ENCODE measurements around the gene RAP1A. TPM values are rescaled to one million over a fixed set of nuclear protein-coding genes. Genes with fewer than 3 reads are reported as not detected.

Gene RAP1A
- total and polyA plus RNA-seq, 12 donors = 64.2 to 120 (median 99.7) TPM

GRCh38 chr1:111725192-111725591 lies 105.6 kb downstream of the RAP1A start:
- Histone ChIP-seq H3K27me3 (no peaks in the 10 kb centered on the region), H3K4me1 (peaks cover 33 to 91% (median 69%) of the 10 kb centered on the region in 9 donors), H3K36me3 (peaks cover 0 to 22% (median 10%) of the 10 kb centered on the region in 9 donors), H3K27ac (peak overlapping the region in 8 of 10 donors; percentile 15 to 60 (median 26)), H3K9me3 (no peaks in the 10 kb centered on the region), H3K4me3 (no peak overlapping the region)
- ATAC-seq = peak; percentile 53 to 87 (median 65)
- intact Hi-C loops (cut with DNase I) = no loop called here
- peak; percentile 73 to 76 for DNase-seq
- TF ChIP-seq CTCF (IDR thresholded peaks at IDR 0.05) = no peak
- 32% methylated on average over 5 of the region's 5 CpGs for WGBS, 2 donors

DNA sequence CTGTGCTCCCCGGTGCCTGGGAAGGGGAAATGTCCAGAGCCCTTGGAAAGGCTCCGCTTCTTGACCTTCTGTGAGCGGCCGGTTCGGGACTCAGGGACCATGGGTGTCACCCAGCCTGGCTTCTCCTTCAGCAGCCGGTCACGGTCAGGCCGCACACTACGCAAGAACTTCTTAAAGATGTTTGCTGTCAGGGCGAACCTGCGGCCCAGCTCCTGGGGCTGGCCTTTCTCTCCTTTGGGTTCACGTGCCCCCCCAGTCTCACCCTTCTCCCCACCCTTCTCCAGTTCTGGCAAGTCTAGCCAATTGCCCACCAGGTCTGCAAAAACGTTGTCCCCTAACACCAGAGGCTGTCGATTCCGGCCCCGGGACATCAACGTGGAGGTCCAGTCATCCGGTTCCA lies 107.5 kb downstream of the RAP1A start:
- Histone ChIP-seq H3K27ac (peak overlapping the region in 2 of 10 donors; percentile 31 to 58), H3K9me3 (no peaks in the 10 kb centered on the region), H3K36me3 (peaks cover 0 to 28% (median 10%) of the 10 kb centered on the region in 9 donors), H3K27me3 (no peaks in the 10 kb centered on the region), H3K4me3 (no peak overlapping the region), H3K4me1 (peaks cover 24 to 92% (median 67%) of the 10 kb centered on the region in 9 donors)
- TF ChIP-seq CTCF (IDR thresholded peaks at IDR 0.05) = no peak
- DNase-seq (no peak), ATAC-seq (no peak)
- 83 to 87% methylated on average over 18 of the region's 18 CpGs for WGBS, 2 donors
- intact Hi-C loops (cut with DNase I) = loop anchor here in 1 of 10 donors (2.0 kb wide), 1 partner anchor 20 kb away; no protein-coding TSS in a partner anchor

DNA sequence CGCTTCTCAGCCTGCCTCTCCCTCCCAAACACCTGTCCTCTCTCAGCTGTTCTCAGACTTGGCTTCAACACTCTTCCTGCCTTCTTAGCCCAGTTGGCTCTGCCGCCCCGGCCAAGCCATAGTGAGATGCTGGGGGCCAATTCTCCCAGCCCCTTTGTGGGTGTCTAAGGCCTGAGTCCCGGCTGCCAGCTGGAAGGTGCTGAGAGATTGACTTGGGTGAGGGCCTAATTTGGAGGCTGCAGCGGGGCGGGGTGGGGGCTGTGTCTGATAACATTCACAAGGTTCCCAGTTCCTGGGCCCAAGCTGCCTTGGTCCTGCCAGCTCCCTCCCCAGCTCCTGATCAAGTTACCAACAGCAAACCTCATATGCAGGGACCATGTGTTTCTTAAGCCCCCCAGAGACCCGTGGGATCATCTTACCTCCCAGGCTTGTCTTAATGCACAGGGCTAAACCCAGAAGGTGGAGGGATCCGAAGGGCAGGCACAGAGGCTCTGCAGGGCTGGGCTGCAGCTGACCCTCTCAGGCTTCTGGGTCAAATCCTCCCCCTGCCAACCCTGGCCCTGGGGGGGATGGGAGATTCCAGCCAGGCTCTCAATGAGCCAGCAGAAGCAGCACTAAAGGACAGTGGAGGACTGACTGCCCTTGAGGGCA lies 109.8 kb downstream of the RAP1A start:
- intact Hi-C loops (cut with DNase I) = no loop called here
- Histone ChIP-seq H3K4me1 (peaks cover 27 to 93% (median 73%) of the 10 kb centered on the region in 9 donors), H3K4me3 (no peak overlapping the region), H3K36me3 (peaks cover 0 to 28% (median 10%) of the 10 kb centered on the region in 9 donors), H3K9me3 (no peaks in the 10 kb centered on the region), H3K27ac (peak overlapping the region in 9 of 10 donors; percentile 53 to 88 (median 79)), H3K27me3 (no peaks in the 10 kb centered on the region)
- 20 to 31% methylated on average over 8 of the region's 8 CpGs for WGBS, 2 donors
- peak; percentile 63 to 76 for DNase-seq
- peak; percentile 10 to 82 (median 33) for ATAC-seq
- TF ChIP-seq CTCF (IDR thresholded peaks at IDR 0.05) = no peak

- whole genome bisulfite sequencing, 2 donors = 64% methylated on average over 7 of the region's 7 CpGs
- DNase-seq (no peak), ATAC-seq (no peak)
- no peak overlapping the region for H3K4me3 ChIP-seq
- no peak for TF ChIP-seq CTCF (IDR thresholded peaks at IDR 0.05)
- H3K9me3 ChIP-seq = no peaks in the 10 kb centered on the region
- H3K27ac ChIP-seq = peak overlapping the region in 9 of 10 donors; percentile 53 to 88 (median 79)
- no peaks in the 10 kb centered on the region for H3K27me3 ChIP-seq
- intact Hi-C loops (cut with DNase I) = loop anchor here in 1 of 10 donors (10.0 kb wide), 1 partner anchor 975 kb away; the partner anchor contains the start of gene RHOC
- peaks cover 0 to 28% (median 10%) of the 10 kb centered on the region in 9 donors for H3K36me3 ChIP-seq
- H3K4me1 ChIP-seq = peaks cover 25 to 94% (median 74%) of the 10 kb centered on the region in 9 donors
Observed at GRCh38 chr1:111729946-111730681, 110.5 kb downstream of the RAP1A start.
